Keratinocyte (primary cell): Measurements from ENCODE around the gene CST7. TPM values are rescaled to one million over a fixed set of nuclear protein-coding genes. Genes with fewer than 3 reads are reported as not detected.

Experiments used
- DNase-seq: peaks from one replicate; pipeline ENCODE4 v3.0.0-alpha.2; 2011; ENCODE audit warnings: low read depth, missing footprints, low spot score
- FAIRE-seq: peaks from 2 replicates; lab custom pipeline; 2011; peaks lifted over from hg19 to GRCh38; lab: Jason Lieb, UNC
- H2AFZ ChIP-seq: 2 replicates; pipeline ENCODE4 v1.6.0; 2012; ENCODE audit warnings: low read length, control low read depth, inconsistent platforms; ENCODE audit not compliant: control insufficient read depth
- H3K27ac ChIP-seq: 2 replicates; pipeline ENCODE4 v1.5.1; 2011; ENCODE audit warnings: low read length; ENCODE audit not compliant: control insufficient read depth, insufficient read depth
- H3K27me3 ChIP-seq: 3 replicates; pipeline ENCODE4 v1.6.0; 2011; ENCODE audit warnings: low read length; ENCODE audit not compliant: control insufficient read depth, insufficient read depth; ENCODE audit errors: extremely low read depth
- H3K36me3 ChIP-seq, 2 experiments: 2 replicates in 1 of 2; 3 replicates in 1 of 2; pipeline ENCODE4 v1.5.1; 2011; ENCODE audit warnings: low read length in 2 of 2, mild to moderate bottlenecking in 1 of 2; ENCODE audit not compliant: control insufficient read depth in 2 of 2, insufficient read depth in 2 of 2; ENCODE audit errors: extremely low read depth in 1 of 2
- H3K4me1 ChIP-seq: 3 replicates; pipeline ENCODE4 v1.5.1; 2011; ENCODE audit warnings: low read length; ENCODE audit not compliant: control insufficient read depth, insufficient read depth; ENCODE audit errors: extremely low read depth
- H3K4me2 ChIP-seq: 3 replicates; pipeline ENCODE4 v1.6.0; 2011; ENCODE audit warnings: low read depth, low read length; ENCODE audit not compliant: control insufficient read depth, insufficient read depth; ENCODE audit errors: extremely low read depth
- H3K4me3 ChIP-seq, 3 experiments: fragments of 200-600 bp in 1 of 3; sonication (generic) in 1 of 3; 2 replicates in 2 of 3; 3 replicates in 1 of 3; pipeline ENCODE4 v1.5.1; 2011 to 2016; ENCODE audit warnings: low read length in 3 of 3, mild to moderate bottlenecking in 3 of 3, control low read depth in 2 of 3, inconsistent platforms in 1 of 3, low read depth in 1 of 3, mixed read lengths in 1 of 3, mixed run types in 1 of 3, moderate library complexity in 1 of 3; ENCODE audit not compliant: control insufficient read depth in 2 of 3, insufficient read depth in 2 of 3; ENCODE audit errors: extremely low read depth in 1 of 3
- H3K79me2 ChIP-seq: 2 replicates; pipeline ENCODE4 v1.6.0; 2012; ENCODE audit warnings: low read length; ENCODE audit not compliant: control insufficient read depth, insufficient read depth
- H3K9ac ChIP-seq: 3 replicates; pipeline ENCODE4 v1.6.0; 2011; ENCODE audit warnings: low read length; ENCODE audit not compliant: control insufficient read depth, insufficient read depth; ENCODE audit errors: extremely low read depth
- H3K9me1 ChIP-seq: 3 replicates; pipeline ENCODE4 v1.6.0; 2011; ENCODE audit warnings: low read length; ENCODE audit not compliant: control insufficient read depth, insufficient read depth; ENCODE audit errors: extremely low read depth
- H3K9me3 ChIP-seq: 2 replicates; pipeline ENCODE4 v1.5.1; 2012; ENCODE audit warnings: low read depth, low read length; ENCODE audit not compliant: control insufficient read depth
- H4K20me1 ChIP-seq: 3 replicates; pipeline ENCODE4 v1.6.0; 2011; ENCODE audit warnings: low read length; ENCODE audit not compliant: control insufficient read depth, insufficient read depth; ENCODE audit errors: extremely low read depth
- EZH2 ChIP-seq: IDR thresholded peaks from one replicate; pipeline ENCODE4 v1.6.1; 2012; ENCODE audit warnings: inconsistent platforms, mild to moderate bottlenecking, low read length, moderate library complexity
- dilution Hi-C: fragments of 300-500 bp; cut with MboI; formaldehyde crosslinking; loops from one replicate; pipeline ENCODE4 v1.7.0; 2020; ENCODE audit warnings: low sequenced_read_pairs; ENCODE audit not compliant: extremely low pct_ligation_motif_present
- polyA plus RNA-seq, 5 experiments: library from polyadenylated mRNA; depleted of rRNA in 3 of 5; stranded (reverse) in 3 of 5; stranded (forward) in 1 of 5; unstranded in 1 of 5; fragments of >200 nt; gene quantifications; 1 replicate in 1 of 5; 2 replicates in 3 of 5; 3 replicates in 1 of 5; pipeline versions ENCODE4 v1.2.1 to v1.2.3, GENCODE V29; 2011 to 2012; ENCODE audit warnings: missing spikeins in 2 of 5, low read depth in 1 of 5, low replicate concordance in 1 of 5
- TF ChIP-seq, protein P1 (sequence below), 3 experiments: IDR thresholded peaks in 1 of 3; conservative IDR thresholded peaks in 1 of 3; optimal IDR thresholded peaks in 1 of 3; 2 replicates in 2 of 3; 3 replicates in 1 of 3; pipeline versions ENCODE3 to v1.5.1; 2011; ENCODE audit warnings: low read length in 3 of 3, mild to moderate bottlenecking in 3 of 3, moderate library complexity in 2 of 3, control low read depth in 1 of 3, inconsistent platforms in 1 of 3; ENCODE audit not compliant: insufficient read depth in 2 of 3; ENCODE audit errors: extremely low read depth in 1 of 3

CST7 gene
- polyA plus RNA-seq, 1 donor (not counting 4 experiments of a cell fraction or from before 2014, with no cell fraction given): not detected

DNA sequence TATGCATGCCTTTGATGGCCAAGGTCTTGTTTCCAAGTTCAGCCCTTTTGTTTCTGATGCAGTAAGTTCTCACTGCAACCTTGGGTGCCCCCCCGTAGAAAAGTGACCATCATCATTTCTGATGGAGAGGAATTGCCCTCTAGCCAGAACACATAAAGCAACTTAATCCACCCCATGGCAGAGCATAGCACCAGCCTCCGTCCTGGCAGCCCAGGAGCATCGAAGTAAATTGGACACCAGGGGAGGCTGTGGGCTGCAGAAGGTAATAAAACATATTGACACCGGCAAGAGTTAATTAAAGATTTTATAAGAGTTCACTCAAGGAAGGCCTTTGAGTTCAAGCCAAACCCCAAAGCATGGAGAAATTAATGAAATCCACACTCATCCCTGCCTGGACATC, 39.2 kb upstream of the CST7 start:
- Histone ChIP-seq H3K9ac (no peak overlapping the region), H3K36me3 (no peaks in the 10 kb centered on the region), H3K4me1 (no peaks in the 10 kb centered on the region), H2AFZ (no peak overlapping the region), H3K9me3 (no peaks in the 10 kb centered on the region), H3K4me3 (no peak overlapping the region), H3K27me3 (peaks cover 3% of the 10 kb centered on the region), H3K4me2 (no peak overlapping the region), H4K20me1 (no peaks in the 10 kb centered on the region), H3K9me1 (no peaks in the 10 kb centered on the region), H3K27ac (no peak overlapping the region), H3K79me2 (no peaks in the 10 kb centered on the region)
- FAIRE-seq (no peak), DNase-seq (no peak)
- dilution Hi-C loops: no loop called here
- no peak for TF ChIP-seq EZH2
- TF ChIP-seq, protein P1, sequence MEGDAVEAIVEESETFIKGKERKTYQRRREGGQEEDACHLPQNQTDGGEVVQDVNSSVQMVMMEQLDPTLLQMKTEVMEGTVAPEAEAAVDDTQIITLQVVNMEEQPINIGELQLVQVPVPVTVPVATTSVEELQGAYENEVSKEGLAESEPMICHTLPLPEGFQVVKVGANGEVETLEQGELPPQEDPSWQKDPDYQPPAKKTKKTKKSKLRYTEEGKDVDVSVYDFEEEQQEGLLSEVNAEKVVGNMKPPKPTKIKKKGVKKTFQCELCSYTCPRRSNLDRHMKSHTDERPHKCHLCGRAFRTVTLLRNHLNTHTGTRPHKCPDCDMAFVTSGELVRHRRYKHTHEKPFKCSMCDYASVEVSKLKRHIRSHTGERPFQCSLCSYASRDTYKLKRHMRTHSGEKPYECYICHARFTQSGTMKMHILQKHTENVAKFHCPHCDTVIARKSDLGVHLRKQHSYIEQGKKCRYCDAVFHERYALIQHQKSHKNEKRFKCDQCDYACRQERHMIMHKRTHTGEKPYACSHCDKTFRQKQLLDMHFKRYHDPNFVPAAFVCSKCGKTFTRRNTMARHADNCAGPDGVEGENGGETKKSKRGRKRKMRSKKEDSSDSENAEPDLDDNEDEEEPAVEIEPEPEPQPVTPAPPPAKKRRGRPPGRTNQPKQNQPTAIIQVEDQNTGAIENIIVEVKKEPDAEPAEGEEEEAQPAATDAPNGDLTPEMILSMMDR (optimal IDR thresholded peaks at IDR 0.05 in 1 of 3, IDR thresholded peaks at IDR 0.05 in 1 of 3, conservative IDR thresholded peaks at IDR 0.05 in 1 of 3; ENCODE audit: extremely low read depth in 1 of 3, insufficient read depth in 2 of 3, low read length in 3 of 3): no peak

DNA sequence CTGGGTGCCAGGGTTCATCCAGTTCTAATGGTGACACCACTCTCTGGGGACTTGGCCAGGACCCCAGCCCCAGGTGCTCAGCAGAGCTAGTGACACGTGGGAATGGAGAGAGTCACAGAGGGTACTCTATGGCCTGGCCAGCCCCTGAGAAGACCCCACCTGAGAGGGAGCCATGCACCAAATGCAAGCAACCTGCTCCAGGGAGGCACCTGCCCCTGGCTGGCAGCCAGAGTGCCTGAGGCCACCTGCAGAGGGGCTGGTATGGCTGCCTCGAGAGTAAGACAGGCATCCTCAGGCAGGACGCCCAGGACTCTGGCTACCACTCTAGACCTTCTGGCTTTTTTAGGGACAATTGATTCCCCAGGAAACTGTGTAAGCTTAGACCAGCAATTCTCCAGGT, 38.6 kb upstream of the CST7 start:
- no peak for DNase-seq
- H3K27ac ChIP-seq: no peak overlapping the region
- TF ChIP-seq, protein P1 (optimal IDR thresholded peaks at IDR 0.05 in 1 of 3, IDR thresholded peaks at IDR 0.05 in 1 of 3, conservative IDR thresholded peaks at IDR 0.05 in 1 of 3; ENCODE audit: extremely low read depth in 1 of 3, insufficient read depth in 2 of 3, low read length in 3 of 3): no peak
- no peak for FAIRE-seq
- H3K9me3 ChIP-seq: no peaks in the 10 kb centered on the region
- no peak overlapping the region for H3K4me3 ChIP-seq
- H3K9me1 ChIP-seq: no peaks in the 10 kb centered on the region
- no peaks in the 10 kb centered on the region for H3K36me3 ChIP-seq
- H3K4me1 ChIP-seq: no peaks in the 10 kb centered on the region
- H3K79me2 ChIP-seq: no peaks in the 10 kb centered on the region
- H3K27me3 ChIP-seq: peaks cover 3% of the 10 kb centered on the region
- dilution Hi-C loops: no loop called here
- H4K20me1 ChIP-seq: no peaks in the 10 kb centered on the region
- H3K9ac ChIP-seq: no peak overlapping the region
- H3K4me2 ChIP-seq: no peak overlapping the region
- no peak overlapping the region for H2AFZ ChIP-seq
